Measurements from ENCODE around the gene SYNE1. TPM values are rescaled to one million over a fixed set of nuclear protein-coding genes. Genes with fewer than 3 reads are reported as not detected.
"Not testable (repeated sequence)": the region's sequence is repeated elsewhere in the genome, so short reads cannot be mapped to it uniquely, and the experiment has no call there.

SYNE1 gene
- polyA plus RNA-seq, 1 donor: 28.2 TPM

- Histone ChIP-seq H3K36me3 (ENCODE audit: control insufficient read depth, insufficient read depth, low read length) (peaks cover 10% of the 10 kb centered on the region), H3K27ac (ENCODE audit: low read length) (no peak overlapping the region), H3K4me1 (ENCODE audit: control insufficient read depth, insufficient read depth, low read length) (no peaks in the 10 kb centered on the region), H3K9me3 (ENCODE audit: control insufficient read depth, low read depth, low read length) (no peaks in the 10 kb centered on the region), H3K27me3 (ENCODE audit: control insufficient read depth, insufficient read depth, low read length) (no peaks in the 10 kb centered on the region), H3K4me3 (ENCODE audit: low read length) (no peak overlapping the region)
- DNase-seq: no peak
- WGBS (ENCODE audit: insufficient coverage, low lambda C conversion rate): 89% methylated on average over 3 of the region's 13 CpGs
Observed at GRCh38 chr6:152329638-152330448, 307.3 kb downstream of the SYNE1 start.

GRCh38 chr6:152328200-152328599 is 309.0 kb downstream of the SYNE1 start:
- not testable (repeated sequence) for H3K27me3 ChIP-seq (ENCODE audit: control insufficient read depth, insufficient read depth, low read length); H3K9me3 ChIP-seq (ENCODE audit: control insufficient read depth, low read depth, low read length); H3K27ac ChIP-seq (ENCODE audit: low read length); H3K36me3 ChIP-seq (ENCODE audit: control insufficient read depth, insufficient read depth, low read length); H3K4me3 ChIP-seq (ENCODE audit: low read length); H3K4me1 ChIP-seq (ENCODE audit: control insufficient read depth, insufficient read depth, low read length); DNase-seq
- no CpG with 5 or more reads among the region's 3 CpGs for WGBS (ENCODE audit: insufficient coverage, low lambda C conversion rate)

GRCh38 chr6:152323376-152323775 is 313.8 kb downstream of the SYNE1 start:
- no CpG with 5 or more reads among the region's 13 CpGs for WGBS (ENCODE audit: insufficient coverage, low lambda C conversion rate)
- H3K36me3 ChIP-seq (ENCODE audit: control insufficient read depth, insufficient read depth, low read length): peaks cover 11% of the 10 kb centered on the region

GRCh38 chr6:152318278-152318677 is 318.9 kb downstream of the SYNE1 start:
- DNase-seq: no peak
- no peaks in the 10 kb centered on the region for H3K9me3 ChIP-seq (ENCODE audit: control insufficient read depth, low read depth, low read length)
- H3K4me1 ChIP-seq (ENCODE audit: control insufficient read depth, insufficient read depth, low read length): peaks cover 8% of the 10 kb centered on the region
- peaks cover 15% of the 10 kb centered on the region for H3K36me3 ChIP-seq (ENCODE audit: control insufficient read depth, insufficient read depth, low read length)
- H3K4me3 ChIP-seq (ENCODE audit: low read length): no peak overlapping the region
- no peak overlapping the region for H3K27ac ChIP-seq (ENCODE audit: low read length)
- WGBS (ENCODE audit: insufficient coverage, low lambda C conversion rate): no CpG with 5 or more reads among the region's 4 CpGs
- no peaks in the 10 kb centered on the region for H3K27me3 ChIP-seq (ENCODE audit: control insufficient read depth, insufficient read depth, low read length)

More at GRCh38 chr6:152323376-152323775, 313.8 kb downstream of the SYNE1 start:
- Histone ChIP-seq H3K9me3 (ENCODE audit: control insufficient read depth, low read depth, low read length) (no peaks in the 10 kb centered on the region), H3K4me1 (ENCODE audit: control insufficient read depth, insufficient read depth, low read length) (no peaks in the 10 kb centered on the region), H3K27ac (ENCODE audit: low read length) (no peak overlapping the region), H3K4me3 (ENCODE audit: low read length) (no peak overlapping the region), H3K27me3 (ENCODE audit: control insufficient read depth, insufficient read depth, low read length) (no peaks in the 10 kb centered on the region)
- DNase-seq: no peak

- Histone ChIP-seq H3K27ac (ENCODE audit: low read length) (no peak overlapping the region), H3K9me3 (ENCODE audit: control insufficient read depth, low read depth, low read length) (no peaks in the 10 kb centered on the region)
- WGBS (ENCODE audit: insufficient coverage, low lambda C conversion rate): no CpG with 5 or more reads among the region's 7 CpGs
Observed at GRCh38 chr6:152316024-152316423, 321.1 kb downstream of the SYNE1 start.

GRCh38 chr6:152314483-152314832 is 322.7 kb downstream of the SYNE1 start:
- WGBS (ENCODE audit: insufficient coverage, low lambda C conversion rate): no CpG with 5 or more reads among the region's 5 CpGs
- H3K27me3 ChIP-seq (ENCODE audit: control insufficient read depth, insufficient read depth, low read length): no peaks in the 10 kb centered on the region
- H3K4me1 ChIP-seq (ENCODE audit: control insufficient read depth, insufficient read depth, low read length): peaks cover 8% of the 10 kb centered on the region
- DNase-seq: no peak
- no peaks in the 10 kb centered on the region for H3K9me3 ChIP-seq (ENCODE audit: control insufficient read depth, low read depth, low read length)
- no peak overlapping the region for H3K4me3 ChIP-seq (ENCODE audit: low read length)
- H3K36me3 ChIP-seq (ENCODE audit: control insufficient read depth, insufficient read depth, low read length): peaks cover 7% of the 10 kb centered on the region
- H3K27ac ChIP-seq (ENCODE audit: low read length): peak overlapping the region; percentile 52

More at GRCh38 chr6:152316024-152316423, 321.1 kb downstream of the SYNE1 start:
- Histone ChIP-seq H3K4me1 (ENCODE audit: control insufficient read depth, insufficient read depth, low read length) (peaks cover 8% of the 10 kb centered on the region), H3K36me3 (ENCODE audit: control insufficient read depth, insufficient read depth, low read length) (peaks cover 7% of the 10 kb centered on the region), H3K4me3 (ENCODE audit: low read length) (no peak overlapping the region), H3K27me3 (ENCODE audit: control insufficient read depth, insufficient read depth, low read length) (no peaks in the 10 kb centered on the region)
- no peak for DNase-seq

GRCh38 chr6:152313542-152314482 is 323.4 kb downstream of the SYNE1 start:
- DNase-seq: peak; percentile 24 to 31
- Histone ChIP-seq H3K4me1 (ENCODE audit: control insufficient read depth, insufficient read depth, low read length) (peaks cover 8% of the 10 kb centered on the region), H3K36me3 (ENCODE audit: control insufficient read depth, insufficient read depth, low read length) (peaks cover 7% of the 10 kb centered on the region), H3K9me3 (ENCODE audit: control insufficient read depth, low read depth, low read length) (no peaks in the 10 kb centered on the region), H3K27me3 (ENCODE audit: control insufficient read depth, insufficient read depth, low read length) (no peaks in the 10 kb centered on the region), H3K27ac (ENCODE audit: low read length) (peak overlapping the region; percentile 52), H3K4me3 (ENCODE audit: low read length) (no peak overlapping the region)
- WGBS (ENCODE audit: insufficient coverage, low lambda C conversion rate): 46% methylated on average over 3 of the region's 10 CpGs

- no peak for DNase-seq
- Histone ChIP-seq H3K4me1 (ENCODE audit: control insufficient read depth, insufficient read depth, low read length) (peaks cover 8% of the 10 kb centered on the region), H3K27me3 (ENCODE audit: control insufficient read depth, insufficient read depth, low read length) (no peaks in the 10 kb centered on the region), H3K9me3 (ENCODE audit: control insufficient read depth, low read depth, low read length) (no peaks in the 10 kb centered on the region), H3K27ac (ENCODE audit: low read length) (no peak overlapping the region), H3K36me3 (ENCODE audit: control insufficient read depth, insufficient read depth, low read length) (peaks cover 4% of the 10 kb centered on the region), H3K4me3 (ENCODE audit: low read length) (no peak overlapping the region)
- WGBS (ENCODE audit: insufficient coverage, low lambda C conversion rate): no CpG with 5 or more reads among the region's 2 CpGs
Observed at GRCh38 chr6:152312434-152312833, 324.7 kb downstream of the SYNE1 start.

- no peak overlapping the region for H3K27ac ChIP-seq (ENCODE audit: low read length)
- H3K4me1 ChIP-seq (ENCODE audit: control insufficient read depth, insufficient read depth, low read length): peaks cover 8% of the 10 kb centered on the region
- no peak for DNase-seq
- no peaks in the 10 kb centered on the region for H3K9me3 ChIP-seq (ENCODE audit: control insufficient read depth, low read depth, low read length)
- H3K4me3 ChIP-seq (ENCODE audit: low read length): no peak overlapping the region
- WGBS (ENCODE audit: insufficient coverage, low lambda C conversion rate): 91% methylated on average over 3 of the region's 7 CpGs
- H3K36me3 ChIP-seq (ENCODE audit: control insufficient read depth, insufficient read depth, low read length): no peaks in the 10 kb centered on the region
- no peaks in the 10 kb centered on the region for H3K27me3 ChIP-seq (ENCODE audit: control insufficient read depth, insufficient read depth, low read length)
Observed at GRCh38 chr6:152310371-152310954, 326.7 kb downstream of the SYNE1 start.

- no peak for DNase-seq
- WGBS (ENCODE audit: insufficient coverage, low lambda C conversion rate): 100% methylated on average over 1 of the region's 6 CpGs
- no peak overlapping the region for H3K4me3 ChIP-seq (ENCODE audit: low read length)
- H3K27me3 ChIP-seq (ENCODE audit: control insufficient read depth, insufficient read depth, low read length): no peaks in the 10 kb centered on the region
- no peaks in the 10 kb centered on the region for H3K9me3 ChIP-seq (ENCODE audit: control insufficient read depth, low read depth, low read length)
- no peaks in the 10 kb centered on the region for H3K36me3 ChIP-seq (ENCODE audit: control insufficient read depth, insufficient read depth, low read length)
- H3K27ac ChIP-seq (ENCODE audit: low read length): no peak overlapping the region
- peaks cover 11% of the 10 kb centered on the region for H3K4me1 ChIP-seq (ENCODE audit: control insufficient read depth, insufficient read depth, low read length)
Observed at GRCh38 chr6:152309648-152310047, 327.5 kb downstream of the SYNE1 start.
